Neural progenitor cell (in vitro differentiated cells): ENCODE results near the gene SCG5. TPM values are rescaled to one million over a fixed set of nuclear protein-coding genes. Genes with fewer than 3 reads are reported as not detected.

Experiments
- DNase-seq: peaks from one replicate; pipeline ENCODE4 v3.0.0-alpha.2; 2016; ENCODE audit warnings: low spot score
- H2AFZ ChIP-seq: fragments of 200-600 bp; sonication (generic); replicated peaks from 2 replicates; pipeline ENCODE4 v1.6.1; 2016; ENCODE audit warnings: antibody characterized with exemption
- H3F3A ChIP-seq: fragments of 200-600 bp; sonication (generic); 2 replicates; pipeline ENCODE4 v1.6.1; 2016; ENCODE audit warnings: antibody characterized with exemption, low read depth
- H3K27ac ChIP-seq: fragments of 200-600 bp; sonication (generic); 2 replicates; pipeline ENCODE4 v1.5.1; 2016; ENCODE audit warnings: mild to moderate bottlenecking
- H3K27me3 ChIP-seq: fragments of 200-600 bp; sonication (generic); 2 replicates; pipeline ENCODE4 v1.6.1; 2016; ENCODE audit warnings: mild to moderate bottlenecking, moderate library complexity
- H3K36me3 ChIP-seq: fragments of 200-600 bp; sonication (generic); 2 replicates; pipeline ENCODE4 v1.5.1; 2016
- H3K4me1 ChIP-seq: fragments of 200-600 bp; sonication (generic); 2 replicates; pipeline ENCODE4 v1.6.1; 2016; ENCODE audit warnings: mixed run types
- H3K4me2 ChIP-seq: fragments of 200-600 bp; sonication (generic); 2 replicates; pipeline ENCODE4 v1.6.1; 2016
- H3K4me3 ChIP-seq: fragments of 200-600 bp; sonication (generic); 2 replicates; pipeline ENCODE4 v1.5.1; 2016
- H3K79me2 ChIP-seq: fragments of 200-600 bp; sonication (generic); 2 replicates; pipeline ENCODE4 v1.6.1; 2016; ENCODE audit warnings: low read depth
- H3K9ac ChIP-seq: fragments of 200-600 bp; sonication (generic); 2 replicates; pipeline ENCODE4 v1.6.1; 2016
- H3K9me3 ChIP-seq: fragments of 200-600 bp; sonication (generic); 2 replicates; pipeline ENCODE4 v1.5.1; 2016; ENCODE audit warnings: low read depth
- H4K20me1 ChIP-seq: fragments of 200-600 bp; sonication (generic); 2 replicates; pipeline ENCODE4 v1.6.1; 2016; ENCODE audit warnings: low read depth
- H3K27ac Mint-ChIP-seq: 3 replicates; pipeline ENCODE4 v1.8.0; 2021; ENCODE audit warnings: mixed read lengths
- H3K27me3 Mint-ChIP-seq: 2 replicates; pipeline ENCODE4 v1.8.0; 2022; ENCODE audit warnings: low read depth, mild to moderate bottlenecking, inconsistent platforms, moderate library complexity, mixed read lengths; ENCODE audit not compliant: insufficient read depth
- H3K36me3 Mint-ChIP-seq: 3 replicates; pipeline ENCODE4 v1.8.0; 2021; ENCODE audit warnings: mixed read lengths
- H3K4me1 Mint-ChIP-seq: 3 replicates; pipeline ENCODE4 v1.8.0; 2021; ENCODE audit warnings: mixed read lengths
- H3K4me3 Mint-ChIP-seq: 3 replicates; pipeline ENCODE4 v1.8.0; 2021; ENCODE audit warnings: mild to moderate bottlenecking, moderate library complexity, mixed read lengths
- H3K9me3 Mint-ChIP-seq: 3 replicates; pipeline ENCODE4 v1.8.0; 2020; ENCODE audit warnings: mixed read lengths
- CTCF ChIP-seq: fragments of 200-600 bp; sonication (generic); IDR thresholded peaks from 2 replicates; pipeline ENCODE4 v1.5.1; 2017; ENCODE audit warnings: antibody characterized with exemption, mild to moderate bottlenecking
- EZH2 ChIP-seq: fragments of 200-600 bp; sonication (generic); IDR thresholded peaks from 2 replicates; pipeline ENCODE4 v1.6.1; 2017; ENCODE audit warnings: antibody characterized with exemption, mild to moderate bottlenecking, moderate library complexity
- EZH2phosphoT487 ChIP-seq: fragments of 200-600 bp; sonication (generic); IDR thresholded peaks from 2 replicates; pipeline ENCODE4 v1.6.1; 2017; ENCODE audit warnings: antibody characterized with exemption
- total RNA-seq: library from RNA; depleted of rRNA; stranded (reverse); fragments of >200 nt; gene quantifications from 2 replicates; pipeline ENCODE4 v1.2.3, GENCODE V29; 2015; ENCODE audit warnings: low replicate concordance

The SCG5 gene
- total RNA-seq, 1 donor from 2014 or later, result 101 TPM

DNA sequence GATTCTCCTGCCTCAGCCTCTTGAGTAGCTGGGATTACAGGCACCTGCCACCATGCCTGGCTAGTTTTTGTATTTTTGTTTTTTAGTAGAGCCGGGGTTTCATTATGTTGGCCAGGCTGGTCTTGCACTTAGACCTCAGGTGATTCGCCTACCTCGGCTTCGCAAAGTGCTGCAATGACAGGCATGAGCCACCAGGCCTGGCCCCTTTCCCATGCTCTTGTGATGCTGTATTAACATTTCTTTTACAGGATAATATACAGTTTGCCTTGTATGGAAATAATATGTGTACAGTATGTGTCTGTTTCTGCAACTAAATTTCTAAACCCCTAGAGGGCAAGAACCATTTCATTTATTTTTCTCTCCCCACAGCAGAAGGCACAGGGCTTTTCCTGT, 37.8 kb downstream of the SCG5 start:
- Mint-ChIP-seq H3K4me1 (peaks cover 10% of the 10 kb centered on the region), H3K4me3 (no peak overlapping the region), H3K27me3 (peaks cover 2% of the 10 kb centered on the region), H3K9me3 (no peaks in the 10 kb centered on the region), H3K27ac (no peak overlapping the region), H3K36me3 (no peaks in the 10 kb centered on the region)
- Histone ChIP-seq H3K27me3 (no peaks in the 10 kb centered on the region), H3K9ac (no peak overlapping the region), H3K9me3 (no peaks in the 10 kb centered on the region), H3K4me1 (peaks cover 10% of the 10 kb centered on the region), H3K4me3 (no peak overlapping the region), H3K27ac (no peak overlapping the region), H2AFZ (no peak overlapping the region), H4K20me1 (no peaks in the 10 kb centered on the region), H3K79me2 (no peaks in the 10 kb centered on the region), H3K4me2 (no peak overlapping the region), H3F3A (no peaks in the 10 kb centered on the region), H3K36me3 (no peaks in the 10 kb centered on the region)
- no peak for TF ChIP-seq EZH2
- no peak for TF ChIP-seq EZH2phosphoT487
- TF ChIP-seq CTCF, result no peak
- DNase-seq, result no peak

DNA sequence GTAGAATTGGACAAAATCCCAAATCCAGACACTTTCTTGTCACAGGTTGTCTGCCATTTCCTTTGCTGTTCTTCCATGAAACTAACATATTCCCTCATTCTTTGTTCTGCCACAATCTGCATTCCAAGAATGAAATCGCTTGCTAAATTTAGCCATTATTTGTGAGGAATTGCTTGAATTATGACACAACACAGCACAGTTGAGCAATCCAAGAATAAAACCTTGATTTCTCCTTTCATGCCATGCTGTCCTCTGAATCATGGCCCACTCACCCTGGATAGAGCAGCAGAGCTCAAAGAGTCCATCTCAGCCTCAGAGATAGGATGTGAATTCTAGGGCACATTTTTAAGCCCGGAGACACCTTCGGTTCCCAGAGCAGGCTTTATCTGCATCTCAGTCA, 41.1 kb downstream of the SCG5 start:
- H3K9me3 ChIP-seq, result no peaks in the 10 kb centered on the region
- H3K36me3 ChIP-seq, result no peaks in the 10 kb centered on the region
- DNase-seq, result no peak
- Mint-ChIP-seq H3K27ac (no peak overlapping the region), H3K4me3 (no peak overlapping the region), H3K9me3 (no peaks in the 10 kb centered on the region), H3K27me3 (peaks cover 2% of the 10 kb centered on the region), H3K36me3 (no peaks in the 10 kb centered on the region), H3K4me1 (peaks cover 4% of the 10 kb centered on the region)
- H3K27ac ChIP-seq, result no peak overlapping the region
- no peak overlapping the region for H2AFZ ChIP-seq
- no peaks in the 10 kb centered on the region for H4K20me1 ChIP-seq
- H3K4me1 ChIP-seq, result peaks cover 4% of the 10 kb centered on the region
- H3K4me2 ChIP-seq, result no peak overlapping the region
- TF ChIP-seq EZH2, result no peak
- no peak for TF ChIP-seq EZH2phosphoT487
- no peak for TF ChIP-seq CTCF
- no peaks in the 10 kb centered on the region for H3K27me3 ChIP-seq
- no peak overlapping the region for H3K9ac ChIP-seq
- H3K79me2 ChIP-seq, result no peaks in the 10 kb centered on the region
- H3K4me3 ChIP-seq, result no peak overlapping the region
- H3F3A ChIP-seq, result no peaks in the 10 kb centered on the region

GRCh38 chr15:32682977-32683630, 41.6 kb downstream of the SCG5 start:
- Histone ChIP-seq H3K27ac (no peak overlapping the region), H3K4me3 (no peak overlapping the region), H2AFZ (no peak overlapping the region), H3K4me2 (no peak overlapping the region), H3F3A (no peaks in the 10 kb centered on the region), H3K9ac (no peak overlapping the region), H3K79me2 (no peaks in the 10 kb centered on the region), H3K4me1 (no peaks in the 10 kb centered on the region), H3K27me3 (no peaks in the 10 kb centered on the region), H3K9me3 (no peaks in the 10 kb centered on the region), H3K36me3 (no peaks in the 10 kb centered on the region), H4K20me1 (no peaks in the 10 kb centered on the region)
- H3K9me3 Mint-ChIP-seq, result no peaks in the 10 kb centered on the region
- H3K4me3 Mint-ChIP-seq, result no peak overlapping the region
- TF ChIP-seq EZH2 (no peak), EZH2phosphoT487 (no peak), CTCF (no peak)
- DNase-seq, result no peak
- peaks cover 2% of the 10 kb centered on the region for H3K4me1 Mint-ChIP-seq
- H3K36me3 Mint-ChIP-seq, result no peaks in the 10 kb centered on the region
- no peak overlapping the region for H3K27ac Mint-ChIP-seq
- H3K27me3 Mint-ChIP-seq, result peaks cover 2% of the 10 kb centered on the region
